Sciatic nerve (tissue), 2 donors: Measurements from ENCODE around the gene ATP6V0A4. TPM values are rescaled to one million over a fixed set of nuclear protein-coding genes. Genes with fewer than 3 reads are reported as not detected.
"Not testable (repeated sequence)": the region's sequence is repeated elsewhere in the genome, so short reads cannot be mapped to it uniquely, and the experiment has no call there.

ENCODE experiments used
- ATAC-seq: fragments of 200-7000 bp; cut with Tn5 transposase; one replicate; pipeline ENCODE4 v1.9.1; 2020; ENCODE audit warnings: mild to moderate bottlenecking, moderate library complexity
- DNase-seq: peaks from one replicate; pipeline ENCODE4 v3.0.0-alpha.2; 2020; ENCODE audit warnings: low spot score
- intact Hi-C: fragments of 100-400 bp; cut with DNase I; formaldehyde crosslinking; loops from one replicate; pipeline ENCODE4 v1.14.2; 2022
- total RNA-seq: library from RNA; stranded (reverse); fragmentation: NEBNext Ultra II Directional; extraction: Animal tissue kit (Norgen Biotek cat#: 25700); gene quantifications from one replicate; pipeline ENCODE4 v1.2.1, GENCODE V29; 2021
- donor health status: DM: no; HTN: no; CAD: no.
- donor health status: DM: no; HTN: no; CAD: no.

The ATP6V0A4 gene
- total RNA-seq, 1 donor from 2014 or later = not detected

DNA sequence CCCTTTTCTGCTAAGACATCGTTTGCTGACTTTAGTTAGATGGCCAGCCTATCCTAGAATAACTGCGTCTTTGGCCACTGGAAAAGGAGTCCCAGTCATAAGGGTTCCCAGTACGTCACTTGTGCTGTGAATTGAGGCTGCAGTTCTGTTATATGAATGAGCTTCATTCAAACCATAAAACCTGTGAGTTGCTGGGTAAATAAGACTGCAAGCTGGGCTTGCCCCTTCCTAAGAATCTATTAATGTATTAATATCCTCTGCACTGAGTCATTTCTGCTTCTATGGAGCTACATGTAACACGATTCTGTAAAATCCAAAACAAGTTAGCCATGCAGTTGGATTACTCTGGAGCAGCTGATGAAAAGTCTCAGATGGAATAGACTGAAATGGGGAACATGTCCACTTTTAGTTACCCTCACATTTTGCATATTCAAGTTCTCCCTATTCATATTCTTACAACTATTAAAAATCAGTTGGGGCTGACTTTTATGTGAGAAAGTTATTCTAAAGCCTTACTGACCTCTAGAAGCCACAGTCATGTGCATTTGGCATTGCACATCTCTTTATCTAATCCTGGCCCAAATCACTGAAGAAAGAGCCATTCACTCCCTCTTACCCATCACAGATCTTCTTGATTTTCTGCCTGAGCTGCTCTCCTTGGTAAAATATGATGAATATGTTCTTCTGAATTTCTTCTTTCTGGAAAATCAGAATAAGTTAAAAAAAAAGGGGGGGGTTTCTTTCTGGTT lies 42.0 kb downstream of the ATP6V0A4 start:
- ATAC-seq (no peak), DNase-seq (no peak)
- intact Hi-C loops = no loop called here

DNA sequence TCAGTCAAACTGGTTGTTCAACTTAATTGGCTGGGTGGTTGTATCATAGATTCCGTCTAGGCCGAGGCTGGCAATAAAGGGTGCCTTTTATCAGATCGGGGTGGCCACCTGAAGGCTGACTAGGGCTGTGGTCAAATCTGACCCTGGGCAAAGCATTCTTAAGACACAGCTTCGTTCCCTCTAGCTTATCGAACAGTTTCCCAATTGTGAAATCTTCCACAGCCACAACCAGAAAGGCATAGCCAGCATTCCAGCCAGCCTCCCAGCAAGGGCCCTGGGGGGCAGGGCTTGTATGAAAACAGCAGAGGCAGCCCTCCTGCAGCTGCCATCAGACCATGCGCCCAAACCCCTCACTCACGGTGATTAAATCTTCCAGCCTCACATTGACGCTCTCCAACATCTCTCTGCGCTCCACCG lies 42.7 kb downstream of the ATP6V0A4 start:
- intact Hi-C loops = no loop called here
- DNase-seq = no peak
- no peak for ATAC-seq

DNA sequence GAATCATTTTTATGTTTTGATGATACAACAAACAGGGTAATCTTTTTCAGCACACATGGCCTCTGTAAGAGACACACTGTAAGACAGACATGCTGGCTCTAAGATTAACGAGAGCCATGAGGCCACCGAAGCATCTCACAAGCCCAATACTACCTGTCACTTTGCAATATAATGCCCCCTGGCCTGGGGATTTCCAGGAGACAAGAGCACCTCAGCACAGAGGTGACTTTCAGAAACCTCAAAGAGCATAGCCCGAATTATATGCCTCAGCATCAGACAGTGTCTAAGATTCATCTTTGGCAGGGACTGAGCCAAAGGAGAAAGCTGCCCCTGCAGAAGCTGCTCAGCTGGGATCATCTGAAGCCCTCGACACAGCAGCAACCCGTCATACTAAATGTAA lies 44.4 kb downstream of the ATP6V0A4 start:
- ATAC-seq = no peak
- no peak for DNase-seq
- intact Hi-C loops = no loop called here

DNA sequence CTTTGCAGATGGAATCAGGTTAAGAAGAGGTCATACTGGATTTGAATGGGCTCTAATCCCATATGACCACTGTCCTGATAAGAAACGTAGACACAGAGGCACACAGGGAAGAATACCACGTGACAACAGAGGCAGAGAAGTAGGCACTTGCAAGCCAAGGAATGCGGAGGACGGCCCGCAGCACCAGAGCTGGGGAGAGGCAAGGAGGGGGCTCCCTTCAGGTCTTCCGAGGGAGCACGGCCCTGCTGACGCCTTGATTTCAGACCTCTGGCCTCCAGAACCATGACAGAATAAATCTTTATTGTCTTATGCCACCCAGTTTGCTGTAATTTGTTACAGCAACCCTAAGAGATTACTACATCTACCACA lies 44.9 kb downstream of the ATP6V0A4 start:
- no peak for ATAC-seq
- intact Hi-C loops = no loop called here
- no peak for DNase-seq

DNA sequence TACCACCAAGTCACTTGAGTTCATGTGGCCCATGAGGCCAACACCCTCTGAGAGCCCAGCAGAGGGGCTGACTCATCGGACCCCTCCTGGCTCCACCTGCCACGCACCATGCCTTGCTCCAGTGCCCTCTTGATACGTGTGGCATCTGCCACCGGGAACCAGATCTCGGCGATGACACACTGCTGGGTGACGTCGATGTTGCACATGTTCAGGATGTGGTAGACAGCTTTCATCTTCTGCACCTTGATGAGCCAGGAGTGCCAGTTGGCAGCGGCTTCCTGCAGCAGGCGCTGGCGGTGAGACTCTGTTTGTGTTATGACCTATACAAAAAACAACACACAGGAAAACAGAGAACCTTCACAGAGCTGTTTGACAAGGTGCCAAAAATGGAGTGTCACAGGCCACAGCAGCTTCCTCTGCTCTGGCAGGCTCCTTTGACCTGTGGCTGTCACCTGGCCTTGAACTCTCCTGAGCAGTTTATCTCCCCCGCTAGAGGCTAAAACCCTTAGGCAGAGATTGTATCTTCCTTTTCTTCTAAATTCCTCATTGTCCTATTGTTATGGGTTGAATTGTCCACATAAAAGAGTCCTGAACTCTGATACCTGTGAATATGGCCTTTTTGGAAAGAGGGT lies 45.4 kb downstream of the ATP6V0A4 start:
- no peak for DNase-seq
- intact Hi-C loops = no loop called here
- ATAC-seq = peak; percentile 59

DNA sequence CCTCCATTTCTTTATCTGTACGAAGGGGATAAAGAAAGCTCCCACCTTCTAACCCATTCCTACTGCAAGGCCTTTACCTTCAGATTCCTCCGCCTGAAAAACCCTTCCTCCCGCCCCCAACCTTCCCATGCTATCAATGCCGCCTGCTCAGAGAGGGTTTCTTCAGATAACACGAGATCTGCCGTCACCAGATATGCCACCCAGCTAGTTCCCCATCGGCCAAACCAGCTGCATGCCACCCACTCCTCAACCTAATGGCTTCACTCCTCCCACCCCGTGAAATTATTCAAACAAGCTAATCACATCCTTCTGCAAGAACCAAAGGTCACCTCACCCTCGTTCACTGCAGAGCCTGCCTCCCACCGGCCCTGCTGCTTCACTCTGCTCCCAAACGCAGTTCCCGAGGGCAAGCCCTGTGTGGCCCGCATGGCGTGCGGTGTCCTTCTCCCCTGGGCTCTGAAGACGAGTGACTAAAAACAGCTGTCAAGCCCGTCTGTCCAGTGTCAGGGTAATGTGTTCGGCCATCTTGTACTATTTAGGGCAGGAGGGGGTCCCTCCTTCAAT lies 47.0 kb downstream of the ATP6V0A4 start:
- DNase-seq = no peak
- ATAC-seq = no peak
- intact Hi-C loops = no loop called here

DNA sequence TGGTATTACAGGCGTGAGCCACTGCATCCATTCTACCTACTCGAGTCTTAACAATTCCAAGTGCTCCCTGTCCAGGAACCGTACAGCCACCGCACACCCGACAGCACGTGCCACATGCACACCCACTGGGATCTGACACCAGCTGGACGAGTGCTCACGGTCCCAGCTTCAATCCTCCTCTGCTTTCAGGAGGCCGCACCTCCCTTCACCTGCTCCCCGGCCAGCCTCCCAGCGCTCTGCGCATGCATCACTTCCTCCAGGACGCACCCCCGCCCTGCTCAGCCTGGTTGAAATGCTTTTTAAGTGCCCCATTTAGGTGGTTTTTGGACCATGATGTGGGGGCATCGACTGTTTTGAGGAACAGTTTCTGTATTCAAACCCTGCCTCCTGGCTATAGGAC lies 47.5 kb downstream of the ATP6V0A4 start:
- no peak for DNase-seq
- intact Hi-C loops = no loop called here
- no peak for ATAC-seq

DNA sequence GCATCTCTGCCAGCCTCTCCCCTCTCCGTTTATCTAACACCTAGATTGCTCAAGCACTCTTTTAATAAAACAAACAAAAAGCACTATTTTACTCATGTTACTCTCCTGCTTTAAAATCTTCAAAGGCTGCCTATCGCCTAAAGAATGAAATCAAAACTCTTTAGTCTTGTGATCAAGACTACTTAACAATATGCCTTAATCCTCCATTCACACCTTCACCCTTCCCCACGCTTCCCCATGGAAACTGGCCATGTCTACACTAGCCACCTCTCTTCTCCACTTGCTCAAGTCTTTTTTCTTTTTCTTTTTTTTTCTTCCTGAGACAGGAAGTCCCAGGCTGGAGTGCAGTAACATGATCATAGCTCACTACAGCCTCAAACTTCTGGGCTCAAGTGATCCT lies 48.0 kb downstream of the ATP6V0A4 start:
- no peak for DNase-seq

DNA sequence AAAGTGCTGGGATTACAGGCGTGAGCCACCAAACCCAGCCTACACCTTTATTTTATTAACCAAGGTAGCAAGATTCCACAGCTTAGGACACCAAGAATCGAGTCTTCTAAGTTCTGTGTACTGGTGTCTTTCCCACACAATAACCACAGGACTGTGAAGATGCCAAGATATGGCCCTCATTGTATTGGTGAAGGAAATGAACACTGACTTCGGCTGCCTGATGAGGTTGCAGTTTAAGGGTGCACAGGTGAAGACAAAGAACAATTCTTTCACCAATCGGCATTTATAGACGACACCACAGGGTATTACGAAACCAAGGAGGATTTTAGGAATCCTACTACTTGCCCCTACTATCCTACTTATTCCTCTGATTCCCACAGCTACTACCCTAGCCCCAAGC lies 49.3 kb downstream of the ATP6V0A4 start:
- intact Hi-C loops = no loop called here
- DNase-seq = no peak
- ATAC-seq = no peak

More for the DNA sequence above, 48.0 kb downstream of the ATP6V0A4 start:
- intact Hi-C loops = no loop called here
- no peak for ATAC-seq

DNA sequence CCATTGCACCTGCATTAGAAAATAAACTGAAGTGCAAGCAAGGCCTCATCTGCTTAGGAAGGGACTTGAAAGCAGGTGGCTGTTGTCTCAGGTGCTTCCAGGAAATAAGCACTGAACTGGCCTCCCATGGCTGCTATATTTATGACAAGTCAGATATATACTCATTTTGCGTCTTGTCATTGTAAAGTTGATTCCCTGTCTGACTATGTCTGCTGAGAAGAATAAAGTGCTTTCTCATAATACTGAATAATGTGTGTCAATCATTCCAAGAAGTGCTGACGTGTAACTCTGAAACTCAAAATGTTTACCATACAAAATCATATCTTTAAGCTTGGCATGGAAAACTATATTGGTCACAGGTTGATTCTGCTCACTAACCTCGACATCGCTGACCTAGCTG lies 51.9 kb downstream of the ATP6V0A4 start:
- ATAC-seq (no peak), DNase-seq (no peak)
- intact Hi-C loops = no loop called here

DNA sequence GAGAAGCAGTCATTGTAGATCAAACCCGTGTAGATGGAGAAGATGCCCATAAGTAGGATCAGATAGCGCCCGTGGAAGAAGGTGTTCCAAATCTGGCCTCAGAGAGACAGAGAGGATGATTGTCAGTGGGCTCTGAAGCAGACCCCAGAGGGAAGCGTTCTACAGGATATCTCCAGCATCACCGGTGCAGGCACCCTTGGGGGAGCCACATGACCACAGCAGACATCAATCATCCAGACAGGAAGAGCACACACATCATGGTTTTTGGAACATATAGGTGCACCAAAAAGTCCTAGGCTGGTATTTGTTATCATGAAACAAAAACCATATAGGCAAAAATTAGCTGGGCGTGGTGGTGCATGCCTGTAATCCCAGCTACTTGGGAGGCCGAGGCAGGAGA lies 52.8 kb downstream of the ATP6V0A4 start:
- intact Hi-C loops = no loop called here
- no peak for ATAC-seq
- no peak for DNase-seq

DNA sequence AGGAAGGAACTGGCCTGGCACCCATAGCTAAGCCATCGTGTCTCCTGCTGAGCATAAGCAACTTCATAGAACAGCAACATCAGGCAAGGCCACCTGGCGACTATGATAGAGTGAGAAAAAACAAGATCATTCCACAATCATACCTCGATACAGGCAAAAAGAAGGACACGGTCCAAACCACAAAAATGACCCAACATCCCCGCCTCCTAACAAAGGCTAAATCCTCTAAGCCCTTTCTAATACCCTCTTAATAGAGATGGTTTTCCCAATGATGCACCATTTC lies 56.6 kb downstream of the ATP6V0A4 start:
- no peak for DNase-seq
- no peak for ATAC-seq
- intact Hi-C loops = no loop called here

DNA sequence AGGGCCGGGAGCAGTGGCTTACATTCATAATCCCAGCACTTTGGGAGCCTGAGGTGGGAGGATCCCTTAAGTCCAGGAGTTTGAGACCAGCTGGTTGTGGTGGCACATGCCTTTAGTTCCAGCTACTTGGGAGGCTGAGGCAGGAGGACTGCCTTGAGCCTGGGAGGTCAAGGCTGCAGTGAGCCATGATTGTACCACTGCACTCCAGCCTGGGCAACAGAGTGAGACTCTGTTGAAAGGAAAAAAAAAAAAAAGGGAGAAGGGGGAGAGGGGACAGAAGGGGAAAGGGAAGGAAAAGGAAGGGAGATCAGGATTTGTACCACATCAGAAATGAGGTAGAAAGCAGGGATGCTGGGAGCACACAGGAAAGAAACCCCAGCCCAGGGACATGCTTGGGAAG lies 58.1 kb downstream of the ATP6V0A4 start:
- ATAC-seq = no peak
- intact Hi-C loops = no loop called here

DNA sequence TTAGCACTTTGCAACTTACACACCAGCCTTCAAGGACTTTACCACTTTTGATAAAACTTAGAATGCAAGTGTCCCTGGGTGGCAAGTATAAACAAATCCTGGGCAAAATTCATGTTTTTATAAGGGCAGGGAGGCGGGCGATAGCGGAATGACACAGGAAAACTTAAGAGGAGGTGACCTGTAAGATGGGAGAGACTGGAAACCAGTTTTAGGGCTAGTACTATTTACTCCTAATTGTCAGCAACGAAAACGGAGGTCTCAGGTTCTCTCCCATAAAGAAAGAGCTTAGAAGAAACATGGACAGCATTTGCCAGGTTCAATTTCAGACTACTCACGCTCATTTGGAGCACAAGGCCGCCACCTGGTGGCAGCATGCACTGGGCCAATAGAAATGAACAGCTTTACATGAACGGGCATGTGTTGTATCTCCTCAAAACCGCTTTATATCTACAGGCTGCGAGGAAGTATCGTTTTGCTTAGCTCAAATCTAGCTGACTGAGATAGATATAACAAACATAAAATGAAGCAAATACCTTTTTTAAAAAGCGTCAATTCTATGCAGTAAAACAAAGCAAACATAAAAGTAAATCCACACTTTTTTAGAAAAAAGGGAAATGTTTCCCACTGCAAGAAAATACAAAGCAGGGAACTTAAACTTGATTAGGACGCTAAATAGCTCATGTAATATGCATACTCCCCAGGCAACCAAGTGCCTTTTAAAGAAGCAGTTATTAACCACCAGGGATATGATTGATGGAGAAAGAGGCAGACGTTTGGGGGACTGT lies 59.3 kb downstream of the ATP6V0A4 start:
- intact Hi-C loops = no loop called here
- DNase-seq (peak; percentile 84), ATAC-seq (peak; percentile 66)

More for the DNA sequence above, 58.1 kb downstream of the ATP6V0A4 start:
- DNase-seq = no peak

DNA sequence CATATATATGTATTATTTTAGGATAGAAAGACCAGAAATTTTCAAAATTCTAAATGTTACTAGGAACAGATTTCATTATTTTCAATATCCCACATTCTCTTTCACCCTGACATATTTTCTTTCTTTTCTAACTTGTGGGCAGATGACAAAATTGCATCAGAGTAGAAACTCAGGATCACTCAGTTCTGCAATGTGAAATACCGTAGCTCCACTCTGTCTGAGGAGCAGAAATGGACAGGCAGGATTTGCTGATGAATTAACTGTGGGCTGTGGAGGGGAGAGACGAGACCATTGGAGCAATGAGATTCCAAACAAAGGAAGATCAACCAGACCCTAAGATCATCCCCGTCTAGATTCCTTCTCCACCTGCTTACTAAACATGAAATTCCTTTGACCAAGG lies 59.9 kb downstream of the ATP6V0A4 start:
- DNase-seq (no peak), ATAC-seq (no peak)
- intact Hi-C loops = no loop called here

DNA sequence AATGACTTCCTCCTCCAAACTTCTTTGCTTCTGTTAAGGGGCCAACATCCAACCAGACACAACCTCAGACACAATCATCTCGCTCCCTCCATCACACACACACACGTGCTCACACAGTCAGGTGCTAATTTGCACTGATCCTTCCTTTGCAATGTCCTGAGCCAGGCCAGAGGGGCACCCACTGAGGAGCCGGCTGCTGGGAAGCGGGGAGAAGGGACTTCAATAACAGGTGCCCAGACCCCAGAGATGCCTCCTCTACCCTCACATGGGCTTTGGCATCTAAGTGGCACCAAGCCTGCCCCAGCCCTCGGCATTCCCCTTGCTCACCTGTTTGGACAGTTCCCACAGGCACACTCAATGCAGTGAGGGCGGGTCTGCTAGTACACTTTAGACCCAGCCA lies 62.6 kb downstream of the ATP6V0A4 start:
- intact Hi-C loops = no loop called here
- no peak for ATAC-seq
- DNase-seq = no peak

DNA sequence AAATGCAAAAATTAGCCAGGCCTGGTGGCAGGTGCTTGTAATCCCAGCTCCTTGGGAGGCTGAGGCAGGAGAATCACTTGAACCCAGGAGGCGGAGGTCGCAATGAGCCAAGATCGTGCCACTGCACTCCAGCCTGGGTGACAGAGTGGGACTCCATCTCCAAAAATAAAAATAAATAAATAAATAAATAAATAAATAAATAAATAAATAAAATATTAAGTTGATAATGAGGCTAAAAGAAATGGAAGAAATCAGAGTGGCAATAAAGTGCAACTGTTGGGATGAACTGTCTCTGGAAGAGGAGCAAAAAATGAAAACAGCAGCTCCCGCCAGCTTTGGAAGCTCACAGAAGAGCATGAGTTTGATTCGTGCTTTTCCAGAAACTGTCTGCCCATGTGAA lies 66.3 kb downstream of the ATP6V0A4 start:
- ATAC-seq, DNase-seq, intact Hi-C loops: not testable (repeated sequence)

DNA sequence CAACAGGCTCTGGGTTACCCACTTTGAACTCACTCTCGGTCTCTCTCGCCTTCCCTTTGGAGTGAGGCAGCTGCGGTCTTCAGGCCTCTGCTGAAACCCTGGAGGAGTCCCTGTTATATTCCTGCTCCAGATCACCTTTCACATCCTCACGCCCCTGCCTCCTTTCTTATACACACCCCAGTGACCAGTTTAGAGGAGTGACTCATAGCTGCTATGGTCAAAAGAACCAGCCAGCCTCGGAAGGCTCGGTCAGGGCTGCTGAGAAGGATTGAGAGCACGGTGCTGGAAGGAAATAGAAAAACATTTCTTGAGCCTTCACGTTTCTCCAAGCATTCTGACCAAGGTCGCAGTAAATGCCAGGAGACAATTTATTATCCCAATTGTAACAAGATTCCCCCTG lies 68.6 kb downstream of the ATP6V0A4 start:
- intact Hi-C loops = no loop called here
- ATAC-seq = no peak

DNA sequence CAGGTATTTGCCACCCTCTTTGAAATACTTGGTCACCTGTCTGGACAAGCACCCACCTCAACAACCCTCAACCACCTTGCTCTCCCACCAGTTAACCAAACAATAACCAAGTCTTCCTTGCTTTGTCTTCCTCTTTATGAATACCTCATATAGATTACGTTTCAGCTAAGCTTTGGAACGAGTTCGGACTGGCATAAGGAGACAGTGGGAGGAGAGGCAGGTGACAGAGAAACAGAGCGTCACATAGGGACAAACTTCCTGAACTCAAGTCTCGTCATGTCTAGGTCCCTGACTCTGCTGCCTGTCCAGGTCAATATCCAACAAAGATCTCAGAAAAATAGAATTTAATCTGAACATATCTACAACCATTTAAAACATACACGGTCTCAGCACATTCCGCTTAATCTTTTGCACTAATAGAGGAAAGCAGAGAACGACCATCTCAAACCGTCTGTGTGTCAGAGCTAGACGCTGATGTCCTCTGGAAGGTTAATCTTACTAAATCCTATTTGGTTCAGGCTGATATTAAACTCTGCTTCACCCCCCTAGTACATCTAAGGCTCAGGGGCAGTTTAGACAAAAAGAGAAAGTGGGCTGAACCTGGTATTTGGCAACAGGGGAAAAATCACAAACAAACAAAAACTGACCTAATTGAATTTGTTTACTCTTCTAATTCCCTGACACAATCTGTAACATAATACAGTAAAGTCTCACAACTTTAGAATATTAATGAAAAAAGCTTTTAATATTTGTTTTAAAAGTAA lies 70.5 kb downstream of the ATP6V0A4 start:
- intact Hi-C loops = no loop called here
- ATAC-seq (no peak), DNase-seq (no peak)

More for the DNA sequence above, 68.6 kb downstream of the ATP6V0A4 start:
- DNase-seq = no peak
